HEK293 (cell line): ENCODE results near the gene PRC1.

Source experiments
- CTCF ChIA-PET: fragments of 350-600 bp; formaldehyde crosslinking; extraction: SDS; loops from one replicate; lab custom pipeline; 2021; ENCODE audit warnings: antibody characterized with exemption; lab: Yijun Ruan, JAX
- POLR2A ChIA-PET: fragments of 300-600 bp; formaldehyde crosslinking; extraction: SDS; loops from one replicate; lab custom pipeline; 2020; ENCODE audit warnings: antibody characterized with exemption, inconsistent platforms; lab: Yijun Ruan, JAX
- H3K27ac ChIP-seq: fragments of 200-500 bp; sonication (Bioruptor generic); 2 replicates; pipeline ENCODE4 v1.5.1; 2014; ENCODE audit warnings: low read depth, low read length, control low read depth, inconsistent platforms; ENCODE audit errors: extremely low read depth
- H3K36me3 ChIP-seq, 2 experiments: fragments of 200-500 bp in 1 of 2; sonication (Bioruptor generic) in 1 of 2; 1 replicate in 1 of 2; 2 replicates in 1 of 2; pipeline ENCODE4 v1.5.1; 2014 to 2017; ENCODE audit warnings: inconsistent platforms in 2 of 2, low read length in 2 of 2; ENCODE audit not compliant: control insufficient read depth in 2 of 2, insufficient read depth in 1 of 2
- H3K4me1 ChIP-seq: fragments of 200-500 bp; sonication (Bioruptor generic); 2 replicates; pipeline ENCODE4 v1.5.1; 2014; ENCODE audit warnings: mild to moderate bottlenecking, low read length, inconsistent platforms; ENCODE audit not compliant: control insufficient read depth, insufficient read depth
- H3K4me3 ChIP-seq: 2 replicates; pipeline ENCODE4 v1.5.1; 2011; ENCODE audit warnings: low read depth, mild to moderate bottlenecking, control low read depth, low read length, moderate library complexity
- H3K9me3 ChIP-seq: fragments of 200-500 bp; sonication (Bioruptor generic); 2 replicates; pipeline ENCODE4 v1.5.1; 2014; ENCODE audit warnings: low read depth, low read length, inconsistent platforms; ENCODE audit not compliant: control insufficient read depth, insufficient read depth
- KLF16 ChIP-seq: fragments of 450-650 bp; formaldehyde crosslinking; IDR thresholded peaks from 2 replicates; pipeline ENCODE4 v1.5.1; 2017; ENCODE audit warnings: missing biosample characterization, missing genetic modification characterization
- TCF7L2 ChIP-seq: IDR thresholded peaks from 2 replicates; pipeline ENCODE4 v1.6.1; 2011; ENCODE audit warnings: low read depth, mild to moderate bottlenecking, inconsistent platforms, low read length, moderate library complexity, borderline replicate concordance
- ZBTB8A ChIP-seq: fragments of 450-650 bp; formaldehyde crosslinking; IDR thresholded peaks from 2 replicates; pipeline ENCODE4 v1.5.1; 2016; ENCODE audit warnings: missing biosample characterization, missing genetic modification characterization
- ZNF10 ChIP-seq: fragments of 450-650 bp; formaldehyde crosslinking; IDR thresholded peaks from 2 replicates; pipeline ENCODE4 v1.5.1; 2017; ENCODE audit warnings: missing biosample characterization, missing genetic modification characterization
- ZNF274 ChIP-seq, 2 experiments: fragments of 200-500 bp in 1 of 2; fragments of 450-650 bp in 1 of 2; sonication (Bioruptor generic) in 1 of 2; formaldehyde crosslinking in 1 of 2; IDR thresholded peaks; 2 replicates each; pipeline versions ENCODE4 v1.5.1 to v1.6.1; 2014 to 2016; ENCODE audit warnings: borderline replicate concordance in 1 of 2, inconsistent platforms in 1 of 2, low read length in 1 of 2, missing biosample characterization in 1 of 2, missing genetic modification characterization in 1 of 2
- ZNF433 ChIP-seq: fragments of 450-650 bp; formaldehyde crosslinking; IDR thresholded peaks from 2 replicates; pipeline ENCODE4 v1.5.1; 2016; ENCODE audit warnings: missing biosample characterization, missing genetic modification characterization, low read depth
- ZNF558 ChIP-seq: fragments of 450-650 bp; formaldehyde crosslinking; IDR thresholded peaks from 2 replicates; pipeline ENCODE4 v1.5.1; 2016; ENCODE audit warnings: missing biosample characterization, missing genetic modification characterization
- ZNF560 ChIP-seq: fragments of 450-650 bp; formaldehyde crosslinking; IDR thresholded peaks from 2 replicates; pipeline ENCODE4 v1.5.1; 2017; ENCODE audit warnings: missing biosample characterization, missing genetic modification characterization, borderline replicate concordance
- ZNF677 ChIP-seq: fragments of 450-650 bp; IDR thresholded peaks from 2 replicates; pipeline ENCODE4 v1.5.0; 2018; ENCODE audit warnings: missing biosample characterization, mild to moderate bottlenecking, missing genetic modification characterization, moderate library complexity
- ZNF707 ChIP-seq: fragments of 450-650 bp; formaldehyde crosslinking; IDR thresholded peaks from 2 replicates; pipeline ENCODE4 v1.5.1; 2016; ENCODE audit warnings: missing biosample characterization, missing genetic modification characterization
- ZNF785 ChIP-seq: fragments of 450-650 bp; formaldehyde crosslinking; IDR thresholded peaks from 2 replicates; pipeline ENCODE4 v1.5.1; 2016; ENCODE audit warnings: missing biosample characterization, missing genetic modification characterization
- TF ChIP-seq, protein P1 (sequence below): fragments of 450-650 bp; formaldehyde crosslinking; IDR thresholded peaks from 2 replicates; pipeline ENCODE4 v1.5.1; 2016; ENCODE audit warnings: missing biosample characterization, missing genetic modification characterization
- TF ChIP-seq, protein P2 (sequence below): fragments of 450-650 bp; formaldehyde crosslinking; IDR thresholded peaks from 2 replicates; pipeline ENCODE4 v1.5.1; 2016; ENCODE audit warnings: missing biosample characterization, missing genetic modification characterization
- TF ChIP-seq, protein P3 (sequence below): fragments of 450-650 bp; formaldehyde crosslinking; IDR thresholded peaks from 2 replicates; pipeline ENCODE4; 2016; ENCODE audit warnings: missing biosample characterization, missing genetic modification characterization
- TF ChIP-seq, protein P4 (sequence below): fragments of 450-650 bp; formaldehyde crosslinking; IDR thresholded peaks from 2 replicates; pipeline ENCODE4 v1.5.1; 2016; ENCODE audit warnings: missing biosample characterization, missing genetic modification characterization
- TF ChIP-seq, protein P5 (sequence below): fragments of 450-650 bp; formaldehyde crosslinking; IDR thresholded peaks from 2 replicates; pipeline ENCODE4 v1.5.1; 2016; ENCODE audit warnings: missing biosample characterization, missing genetic modification characterization

The PRC1 gene

DNA sequence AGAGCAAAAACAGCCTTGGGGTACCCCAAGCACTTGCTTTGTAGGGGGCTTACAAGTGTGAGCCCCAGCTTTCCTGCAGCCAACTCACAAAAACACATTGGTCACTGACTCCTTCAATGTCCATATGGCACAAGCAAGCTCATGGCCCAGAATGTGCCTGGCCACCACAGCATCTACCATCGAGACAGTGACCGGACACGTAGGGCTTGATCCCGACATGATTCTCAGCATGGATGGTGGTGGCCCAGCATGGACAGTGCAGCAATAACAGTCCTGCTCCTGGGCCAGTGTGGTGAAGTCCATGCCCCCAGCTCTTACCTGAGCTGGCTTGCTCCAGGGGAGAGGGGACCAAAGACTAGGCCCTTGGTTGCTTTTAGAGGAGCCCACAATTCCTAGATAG lies 53.3 kb downstream of the PRC1 start:
- Histone ChIP-seq H3K4me3 (no peak overlapping the region), H3K4me1 (no peaks in the 10 kb centered on the region), H3K36me3 (peaks cover 74 to 88% of the 10 kb centered on the region in 2 experiments), H3K9me3 (no peaks in the 10 kb centered on the region), H3K27ac (no peak overlapping the region)
- ChIA-PET CTCF (interaction anchor here (4.1 to 5.1 kb wide), 2 partner anchors 8 to 16 kb away, joined by 26 to 60 read pairs; partner anchors contain the start of genes HDDC3 and UNC45A), POLR2A (interaction anchor here (2.4 kb wide), 1 partner anchor 14 kb away, joined by 14 read pairs; the partner anchor contains the start of gene RCCD1)
- TF ChIP-seq ZNF274 (IDR thresholded peaks at IDR 0.05; ENCODE audit: low read length), result no peak
- TF ChIP-seq ZNF274 (tag by site-specific recombination; IDR thresholded peaks at IDR 0.05; ENCODE audit: borderline replicate concordance), result no peak
- TF ChIP-seq ZNF10 (tag by site-specific recombination), result no peak
- TF ChIP-seq, protein P1, sequence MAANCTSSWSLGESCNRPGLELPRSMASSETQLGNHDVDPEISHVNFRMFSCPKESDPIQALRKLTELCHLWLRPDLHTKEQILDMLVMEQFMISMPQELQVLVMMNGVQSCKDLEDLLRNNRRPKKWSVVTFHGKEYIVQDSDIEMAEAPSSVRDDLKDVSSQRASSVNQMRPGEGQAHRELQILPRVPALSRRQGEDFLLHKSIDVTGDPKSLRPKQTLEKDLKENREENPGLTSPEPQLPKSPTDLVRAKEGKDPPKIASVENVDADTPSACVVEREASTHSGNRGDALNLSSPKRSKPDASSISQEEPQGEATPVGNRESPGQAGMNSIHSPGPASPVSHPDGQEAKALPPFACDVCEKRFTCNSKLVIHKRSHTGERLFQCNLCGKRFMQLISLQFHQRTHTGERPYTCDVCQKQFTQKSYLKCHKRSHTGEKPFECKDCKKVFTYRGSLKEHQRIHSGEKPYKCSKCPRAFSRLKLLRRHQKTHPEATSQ (tag by site-specific recombination), result no peak
- no peak for TF ChIP-seq ZNF560 (tag by site-specific recombination)
- TF ChIP-seq, protein P2, sequence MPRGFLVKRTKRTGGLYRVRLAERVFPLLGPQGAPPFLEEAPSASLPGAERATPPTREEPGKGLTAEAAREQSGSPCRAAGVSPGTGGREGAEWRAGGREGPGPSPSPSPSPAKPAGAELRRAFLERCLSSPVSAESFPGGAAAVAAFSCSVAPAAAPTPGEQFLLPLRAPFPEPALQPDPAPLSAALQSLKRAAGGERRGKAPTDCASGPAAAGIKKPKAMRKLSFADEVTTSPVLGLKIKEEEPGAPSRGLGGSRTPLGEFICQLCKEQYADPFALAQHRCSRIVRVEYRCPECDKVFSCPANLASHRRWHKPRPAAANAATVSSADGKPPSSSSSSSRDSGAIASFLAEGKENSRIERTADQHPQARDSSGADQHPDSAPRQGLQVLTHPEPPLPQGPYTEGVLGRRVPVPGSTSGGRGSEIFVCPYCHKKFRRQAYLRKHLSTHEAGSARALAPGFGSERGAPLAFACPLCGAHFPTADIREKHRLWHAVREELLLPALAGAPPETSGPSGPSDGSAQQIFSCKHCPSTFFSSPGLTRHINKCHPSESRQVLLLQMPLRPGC (tag by site-specific recombination), result no peak
- TF ChIP-seq TCF7L2, result no peak
- no peak for TF ChIP-seq KLF16 (tag by site-specific recombination)
- no peak for TF ChIP-seq ZNF558 (tag by site-specific recombination)

DNA sequence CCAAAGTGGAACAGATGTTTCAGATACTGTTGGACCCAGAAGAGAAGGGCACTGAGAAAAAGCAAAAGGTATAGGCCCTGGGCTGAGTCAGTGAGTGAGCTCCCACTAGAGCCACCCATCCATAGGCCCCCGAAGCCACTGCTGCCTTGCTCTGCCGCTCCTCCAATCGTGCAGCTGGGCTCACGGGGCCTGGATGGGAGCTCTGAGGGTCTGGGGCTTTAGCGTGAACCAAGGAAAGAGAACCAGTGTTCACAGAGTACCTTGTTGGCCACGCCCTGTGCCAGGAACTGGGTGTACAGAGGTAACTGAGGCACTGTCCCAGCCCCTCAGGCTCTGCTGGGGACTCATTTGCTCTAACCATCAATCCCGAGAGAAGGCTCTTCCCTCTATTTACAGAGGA lies 54.6 kb downstream of the PRC1 start:
- H3K36me3 ChIP-seq, result peaks cover 68 to 80% of the 10 kb centered on the region in 2 experiments
- CTCF ChIA-PET, result interaction anchor here (0.7 to 11.7 kb wide), 2 partner anchors 18 to 54 kb away, joined by 4 to 163 read pairs; partner anchors contain the start of gene RCCD1
- H3K4me3 ChIP-seq, result no peak overlapping the region
- no peaks in the 10 kb centered on the region for H3K4me1 ChIP-seq
- H3K27ac ChIP-seq, result no peak overlapping the region
- H3K9me3 ChIP-seq, result no peaks in the 10 kb centered on the region
- TF ChIP-seq, protein P3, sequence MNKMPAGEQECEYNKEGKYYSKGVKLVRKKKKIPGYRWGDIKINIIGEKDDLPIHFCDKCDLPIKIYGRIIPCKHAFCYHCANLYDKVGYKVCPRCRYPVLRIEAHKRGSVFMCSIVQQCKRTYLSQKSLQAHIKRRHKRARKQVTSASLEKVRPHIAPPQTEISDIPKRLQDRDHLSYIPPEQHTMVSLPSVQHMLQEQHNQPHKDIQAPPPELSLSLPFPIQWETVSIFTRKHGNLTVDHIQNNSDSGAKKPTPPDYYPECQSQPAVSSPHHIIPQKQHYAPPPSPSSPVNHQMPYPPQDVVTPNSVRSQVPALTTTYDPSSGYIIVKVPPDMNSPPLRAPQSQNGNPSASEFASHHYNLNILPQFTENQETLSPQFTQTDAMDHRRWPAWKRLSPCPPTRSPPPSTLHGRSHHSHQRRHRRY (tag by site-specific recombination), result no peak
- TF ChIP-seq, protein P4, sequence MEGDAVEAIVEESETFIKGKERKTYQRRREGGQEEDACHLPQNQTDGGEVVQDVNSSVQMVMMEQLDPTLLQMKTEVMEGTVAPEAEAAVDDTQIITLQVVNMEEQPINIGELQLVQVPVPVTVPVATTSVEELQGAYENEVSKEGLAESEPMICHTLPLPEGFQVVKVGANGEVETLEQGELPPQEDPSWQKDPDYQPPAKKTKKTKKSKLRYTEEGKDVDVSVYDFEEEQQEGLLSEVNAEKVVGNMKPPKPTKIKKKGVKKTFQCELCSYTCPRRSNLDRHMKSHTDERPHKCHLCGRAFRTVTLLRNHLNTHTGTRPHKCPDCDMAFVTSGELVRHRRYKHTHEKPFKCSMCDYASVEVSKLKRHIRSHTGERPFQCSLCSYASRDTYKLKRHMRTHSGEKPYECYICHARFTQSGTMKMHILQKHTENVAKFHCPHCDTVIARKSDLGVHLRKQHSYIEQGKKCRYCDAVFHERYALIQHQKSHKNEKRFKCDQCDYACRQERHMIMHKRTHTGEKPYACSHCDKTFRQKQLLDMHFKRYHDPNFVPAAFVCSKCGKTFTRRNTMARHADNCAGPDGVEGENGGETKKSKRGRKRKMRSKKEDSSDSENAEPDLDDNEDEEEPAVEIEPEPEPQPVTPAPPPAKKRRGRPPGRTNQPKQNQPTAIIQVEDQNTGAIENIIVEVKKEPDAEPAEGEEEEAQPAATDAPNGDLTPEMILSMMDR (tag by site-specific recombination), result no peak
- TF ChIP-seq ZNF677 (no peak), ZBTB8A (tag by site-specific recombination) (no peak), ZNF433 (no peak), ZNF785 (tag by site-specific recombination) (no peak), ZNF707 (tag by site-specific recombination) (no peak), TCF7L2 (no peak)
- TF ChIP-seq, protein P5, sequence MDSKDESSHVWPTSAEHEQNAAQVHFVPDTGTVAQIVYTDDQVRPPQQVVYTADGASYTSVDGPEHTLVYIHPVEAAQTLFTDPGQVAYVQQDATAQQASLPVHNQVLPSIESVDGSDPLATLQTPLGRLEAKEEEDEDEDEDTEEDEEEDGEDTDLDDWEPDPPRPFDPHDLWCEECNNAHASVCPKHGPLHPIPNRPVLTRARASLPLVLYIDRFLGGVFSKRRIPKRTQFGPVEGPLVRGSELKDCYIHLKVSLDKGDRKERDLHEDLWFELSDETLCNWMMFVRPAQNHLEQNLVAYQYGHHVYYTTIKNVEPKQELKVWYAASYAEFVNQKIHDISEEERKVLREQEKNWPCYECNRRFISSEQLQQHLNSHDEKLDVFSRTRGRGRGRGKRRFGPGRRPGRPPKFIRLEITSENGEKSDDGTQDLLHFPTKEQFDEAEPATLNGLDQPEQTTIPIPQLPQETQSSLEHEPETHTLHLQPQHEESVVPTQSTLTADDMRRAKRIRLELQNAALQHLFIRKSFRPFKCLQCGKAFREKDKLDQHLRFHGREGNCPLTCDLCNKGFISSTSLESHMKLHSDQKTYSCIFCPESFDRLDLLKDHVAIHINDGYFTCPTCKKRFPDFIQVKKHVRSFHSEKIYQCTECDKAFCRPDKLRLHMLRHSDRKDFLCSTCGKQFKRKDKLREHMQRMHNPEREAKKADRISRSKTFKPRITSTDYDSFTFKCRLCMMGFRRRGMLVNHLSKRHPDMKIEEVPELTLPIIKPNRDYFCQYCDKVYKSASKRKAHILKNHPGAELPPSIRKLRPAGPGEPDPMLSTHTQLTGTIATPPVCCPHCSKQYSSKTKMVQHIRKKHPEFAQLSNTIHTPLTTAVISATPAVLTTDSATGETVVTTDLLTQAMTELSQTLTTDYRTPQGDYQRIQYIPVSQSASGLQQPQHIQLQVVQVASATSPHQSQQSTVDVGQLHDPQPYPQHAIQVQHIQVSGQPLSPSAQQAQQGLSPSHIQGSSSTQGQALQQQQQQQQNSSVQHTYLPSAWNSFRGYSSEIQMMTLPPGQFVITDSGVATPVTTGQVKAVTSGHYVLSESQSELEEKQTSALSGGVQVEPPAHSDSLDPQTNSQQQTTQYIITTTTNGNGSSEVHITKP, result no peak
- POLR2A ChIA-PET, result interaction anchor here (0.9 to 11.4 kb wide), 3 partner anchors 8 to 15 kb away, joined by 3 to 179 read pairs (median 3); partner anchors contain the start of gene RCCD1
